Measurements from ENCODE around the gene GLB1L2. TPM values are rescaled to one million over a fixed set of nuclear protein-coding genes. Genes with fewer than 3 reads are reported as not detected.

Gene GLB1L2
- total and polyA plus RNA-seq, 3 experiments from 2014 or later, result 0.70 to 9.5 (median 8.6) TPM

DNA sequence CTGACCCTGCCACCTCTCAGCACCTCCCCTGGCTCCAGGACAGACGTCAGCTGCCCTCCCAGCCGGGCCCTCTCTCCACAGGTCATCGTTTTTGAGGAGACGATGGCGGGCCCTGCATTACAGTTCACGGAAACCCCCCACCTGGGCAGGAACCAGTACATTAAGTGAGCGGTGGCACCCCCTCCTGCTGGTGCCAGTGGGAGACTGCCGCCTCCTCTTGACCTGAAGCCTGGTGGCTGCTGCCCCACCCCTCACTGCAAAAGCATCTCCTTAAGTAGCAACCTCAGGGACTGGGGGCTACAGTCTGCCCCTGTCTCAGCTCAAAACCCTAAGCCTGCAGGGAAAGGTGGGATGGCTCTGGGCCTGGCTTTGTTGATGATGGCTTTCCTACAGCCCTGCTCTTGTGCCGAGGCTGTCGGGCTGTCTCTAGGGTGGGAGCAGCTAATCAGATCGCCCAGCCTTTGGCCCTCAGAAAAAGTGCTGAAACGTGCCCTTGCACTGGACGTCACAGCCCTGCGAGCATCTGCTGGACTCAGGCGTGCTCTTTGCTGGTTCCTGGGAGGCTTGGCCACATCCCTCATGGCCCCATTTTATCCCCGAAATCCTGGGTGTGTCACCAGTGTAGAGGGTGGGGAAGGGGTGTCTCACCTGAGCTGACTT, 43.2 kb downstream of the GLB1L2 start:
- ChIA-PET POLR2A (no interaction called here), CTCF (no interaction called here)
- Histone ChIP-seq H3K4me3 (ENCODE audit: low read length) (no peak overlapping the region), H3K36me3 (ENCODE audit: insufficient read depth, low read length) (no peaks in the 10 kb centered on the region), H3K9me3 (ENCODE audit: low read length) (no peaks in the 10 kb centered on the region), H3K27me3 (ENCODE audit: insufficient read depth, low read length, poor library complexity, severe bottlenecking) (no peaks in the 10 kb centered on the region), H3K27ac (ENCODE audit: low read depth, low read length) (no peak overlapping the region), H3K4me1 (ENCODE audit: insufficient read depth, low read length) (no peaks in the 10 kb centered on the region)
- H3K9me3 Mint-ChIP-seq, result no peaks in the 10 kb centered on the region
- peaks cover 0 to 7% of the 10 kb centered on the region in 2 donors for H3K27me3 Mint-ChIP-seq
- no peak overlapping the region for H3K4me3 Mint-ChIP-seq
- H3K27ac Mint-ChIP-seq, result no peak overlapping the region
- H3K4me1 Mint-ChIP-seq, result no peaks in the 10 kb centered on the region
- H3K36me3 Mint-ChIP-seq, result no peaks in the 10 kb centered on the region
- no peak for DNase-seq

DNA sequence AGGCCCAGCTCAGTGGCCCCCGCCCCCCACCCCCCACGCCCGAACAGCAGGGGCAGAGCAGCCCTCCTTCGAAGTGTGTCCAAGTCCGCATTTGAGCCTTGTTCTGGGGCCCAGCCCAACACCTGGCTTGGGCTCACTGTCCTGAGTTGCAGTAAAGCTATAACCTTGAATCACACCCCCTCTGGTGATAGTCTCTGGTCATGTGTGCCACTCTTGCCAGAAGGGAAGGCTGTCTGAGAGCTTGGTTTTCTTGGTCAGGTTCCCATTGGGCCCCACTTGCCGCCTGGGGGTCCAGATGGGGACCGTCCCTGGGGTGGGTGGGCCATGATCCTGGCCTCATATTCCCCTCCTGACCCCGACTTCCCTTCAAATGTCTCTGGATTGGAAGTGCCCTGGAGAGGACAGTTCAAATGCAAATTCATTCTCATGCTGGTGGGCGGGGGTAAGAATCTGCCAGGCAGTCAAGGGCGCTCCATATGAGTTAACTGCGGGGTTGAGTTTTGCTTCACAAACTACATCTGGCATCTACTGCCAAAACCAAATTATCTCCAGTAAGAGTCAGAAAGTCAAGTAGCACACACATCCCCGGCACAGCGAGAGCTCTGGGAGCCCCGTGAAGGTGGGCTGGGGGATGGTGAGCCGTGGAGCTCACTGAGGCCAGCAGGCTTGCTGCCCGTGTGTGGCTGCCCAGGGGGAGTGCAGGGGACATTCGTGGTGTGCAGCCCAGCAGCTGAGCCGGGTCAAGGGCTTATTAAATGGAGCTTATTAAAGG, 44.5 kb downstream of the GLB1L2 start:
- Histone ChIP-seq H3K9me3 (ENCODE audit: low read length) (no peaks in the 10 kb centered on the region), H3K27me3 (ENCODE audit: insufficient read depth, low read length, poor library complexity, severe bottlenecking) (no peaks in the 10 kb centered on the region), H3K27ac (ENCODE audit: low read depth, low read length) (no peak overlapping the region), H3K4me1 (ENCODE audit: insufficient read depth, low read length) (no peaks in the 10 kb centered on the region), H3K36me3 (ENCODE audit: insufficient read depth, low read length) (no peaks in the 10 kb centered on the region), H3K4me3 (ENCODE audit: low read length) (no peak overlapping the region)
- H3K27me3 Mint-ChIP-seq, result peaks cover 6 to 7% of the 10 kb centered on the region in 2 donors
- no peak overlapping the region for H3K27ac Mint-ChIP-seq
- H3K9me3 Mint-ChIP-seq, result no peaks in the 10 kb centered on the region
- H3K4me1 Mint-ChIP-seq, result no peaks in the 10 kb centered on the region
- no peaks in the 10 kb centered on the region for H3K36me3 Mint-ChIP-seq
- H3K4me3 Mint-ChIP-seq, result no peak overlapping the region
- ChIA-PET POLR2A (no interaction called here), CTCF (no interaction called here)
- DNase-seq, result peak in 1 of 5 donors; percentile 39

DNA sequence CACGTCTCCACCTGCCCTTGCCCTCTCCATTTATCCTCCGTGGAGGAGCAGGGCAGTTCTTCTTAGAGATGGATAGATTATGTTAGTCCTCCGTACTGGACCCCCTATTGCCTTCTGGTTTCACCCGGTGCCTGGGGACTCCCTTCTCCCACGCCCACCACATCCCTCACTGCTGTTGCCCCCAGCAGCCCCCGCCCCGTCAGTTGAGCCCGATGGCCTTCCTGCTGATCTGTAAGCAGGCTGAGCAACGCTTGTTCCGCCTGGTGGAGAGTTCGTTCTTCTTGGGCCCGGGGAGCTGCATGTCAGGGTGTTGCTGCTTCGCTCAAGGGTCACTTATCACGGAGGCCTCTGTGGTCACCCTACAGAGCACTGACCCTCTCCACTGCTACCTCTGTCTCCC, 46.1 kb downstream of the GLB1L2 start:
- DNase-seq, result no peak
- no peaks in the 10 kb centered on the region for H3K36me3 Mint-ChIP-seq
- no peaks in the 10 kb centered on the region for H3K4me1 Mint-ChIP-seq
- Histone ChIP-seq H3K4me3 (ENCODE audit: low read length) (no peak overlapping the region), H3K36me3 (ENCODE audit: insufficient read depth, low read length) (no peaks in the 10 kb centered on the region), H3K27ac (ENCODE audit: low read depth, low read length) (no peak overlapping the region), H3K27me3 (ENCODE audit: insufficient read depth, low read length, poor library complexity, severe bottlenecking) (no peaks in the 10 kb centered on the region), H3K9me3 (ENCODE audit: low read length) (no peaks in the 10 kb centered on the region), H3K4me1 (ENCODE audit: insufficient read depth, low read length) (no peaks in the 10 kb centered on the region)
- H3K27ac Mint-ChIP-seq, result peak overlapping the region in 1 of 8 donors; percentile 48
- CTCF ChIA-PET, result no interaction called here
- POLR2A ChIA-PET, result no interaction called here
- no peaks in the 10 kb centered on the region for H3K9me3 Mint-ChIP-seq
- peaks cover 7 to 12% of the 10 kb centered on the region in 2 donors for H3K27me3 Mint-ChIP-seq
- H3K4me3 Mint-ChIP-seq, result no peak overlapping the region

DNA sequence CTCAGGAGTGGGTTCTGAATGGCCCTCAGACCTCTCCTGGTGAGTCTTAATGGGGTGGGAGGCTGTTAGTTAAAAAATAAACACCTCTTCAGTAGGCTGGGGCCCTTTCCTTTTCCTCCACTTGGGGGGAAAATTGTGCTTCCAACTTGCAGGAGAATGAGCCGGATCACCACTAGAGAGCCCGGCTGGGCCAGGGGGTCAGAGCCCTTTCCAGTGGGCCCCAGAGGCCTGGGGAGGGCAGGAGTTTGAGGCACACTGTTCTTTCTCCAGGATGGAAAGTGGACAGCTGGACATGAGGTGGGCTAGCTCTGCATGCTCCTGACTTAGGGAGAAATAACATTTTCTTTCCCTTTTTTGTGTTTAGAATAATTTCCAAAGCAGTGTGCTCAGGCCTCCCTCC, 47.5 kb downstream of the GLB1L2 start:
- no peaks in the 10 kb centered on the region for H3K4me1 Mint-ChIP-seq
- no peaks in the 10 kb centered on the region for H3K9me3 ChIP-seq (ENCODE audit: low read length)
- no peak for DNase-seq
- H3K27ac ChIP-seq (ENCODE audit: low read depth, low read length), result no peak overlapping the region
- no peaks in the 10 kb centered on the region for H3K36me3 ChIP-seq (ENCODE audit: insufficient read depth, low read length)
- CTCF ChIA-PET, result no interaction called here
- no peaks in the 10 kb centered on the region for H3K27me3 ChIP-seq (ENCODE audit: insufficient read depth, low read length, poor library complexity, severe bottlenecking)
- H3K4me3 Mint-ChIP-seq, result no peak overlapping the region
- no peaks in the 10 kb centered on the region for H3K9me3 Mint-ChIP-seq
- POLR2A ChIA-PET, result no interaction called here
- no peak overlapping the region for H3K4me3 ChIP-seq (ENCODE audit: low read length)
- H3K27ac Mint-ChIP-seq, result peak overlapping the region in 1 of 8 donors; percentile 86
- no peaks in the 10 kb centered on the region for H3K4me1 ChIP-seq (ENCODE audit: insufficient read depth, low read length)
- H3K36me3 Mint-ChIP-seq, result peaks cover 0 to 2% (median 0%) of the 10 kb centered on the region in 3 donors
- H3K27me3 Mint-ChIP-seq, result peaks cover 12 to 14% of the 10 kb centered on the region in 2 donors

GRCh38 chr11:134380229-134380628, 48.4 kb downstream of the GLB1L2 start:
- CTCF ChIA-PET, result no interaction called here
- H3K4me1 ChIP-seq (ENCODE audit: insufficient read depth, low read length), result no peaks in the 10 kb centered on the region
- H3K36me3 ChIP-seq (ENCODE audit: insufficient read depth, low read length), result no peaks in the 10 kb centered on the region
- no peaks in the 10 kb centered on the region for H3K9me3 ChIP-seq (ENCODE audit: low read length)
- no peak overlapping the region for H3K4me3 Mint-ChIP-seq
- peaks cover under 1 to 4% (median 2%) of the 10 kb centered on the region in 3 donors for H3K4me1 Mint-ChIP-seq
- no peak overlapping the region for H3K27ac Mint-ChIP-seq
- H3K27me3 ChIP-seq (ENCODE audit: insufficient read depth, low read length, poor library complexity, severe bottlenecking), result no peaks in the 10 kb centered on the region
- H3K36me3 Mint-ChIP-seq, result peaks cover 0 to 2% (median 0%) of the 10 kb centered on the region in 3 donors
- H3K4me3 ChIP-seq (ENCODE audit: low read length), result no peak overlapping the region
- no peaks in the 10 kb centered on the region for H3K9me3 Mint-ChIP-seq
- DNase-seq, result no peak
- H3K27ac ChIP-seq (ENCODE audit: low read depth, low read length), result no peak overlapping the region
- peaks cover 12 to 24% of the 10 kb centered on the region in 2 donors for H3K27me3 Mint-ChIP-seq
- POLR2A ChIA-PET, result no interaction called here

DNA sequence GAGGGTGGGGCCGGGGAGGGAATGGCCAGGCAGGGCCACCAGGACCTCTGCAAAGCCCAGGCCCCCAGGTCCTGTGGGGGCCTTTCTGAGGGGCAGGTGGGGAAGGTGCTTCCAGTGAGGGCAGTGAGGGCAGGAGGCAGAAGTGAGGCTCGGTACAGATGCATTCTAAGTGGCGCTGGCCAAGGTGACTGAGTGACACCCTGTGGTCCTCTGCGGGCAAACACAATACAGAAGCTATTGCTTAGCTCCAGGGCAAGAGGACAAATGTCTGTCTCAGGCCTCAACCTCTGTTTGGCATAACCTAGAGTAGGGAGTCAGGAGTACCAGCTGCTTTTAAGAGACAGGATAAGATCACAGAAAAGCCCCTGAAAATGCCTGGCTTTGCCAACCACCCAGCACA, 49.0 kb downstream of the GLB1L2 start:
- DNase-seq, result no peak
- no peaks in the 10 kb centered on the region for H3K9me3 ChIP-seq (ENCODE audit: low read length)
- POLR2A ChIA-PET, result no interaction called here
- no peaks in the 10 kb centered on the region for H3K36me3 ChIP-seq (ENCODE audit: insufficient read depth, low read length)
- H3K27me3 ChIP-seq (ENCODE audit: insufficient read depth, low read length, poor library complexity, severe bottlenecking), result no peaks in the 10 kb centered on the region
- Mint-ChIP-seq H3K27me3 (peaks cover 12 to 28% of the 10 kb centered on the region in 2 donors), H3K36me3 (peaks cover 0 to 2% (median 0%) of the 10 kb centered on the region in 3 donors), H3K9me3 (no peaks in the 10 kb centered on the region), H3K27ac (no peak overlapping the region), H3K4me1 (peaks cover 5 to 8% (median 7%) of the 10 kb centered on the region in 3 donors), H3K4me3 (no peak overlapping the region)
- no peak overlapping the region for H3K27ac ChIP-seq (ENCODE audit: low read depth, low read length)
- peaks cover 2% of the 10 kb centered on the region for H3K4me1 ChIP-seq (ENCODE audit: insufficient read depth, low read length)
- CTCF ChIA-PET, result no interaction called here
- no peak overlapping the region for H3K4me3 ChIP-seq (ENCODE audit: low read length)

GRCh38 chr11:134382257-134382656, 50.5 kb downstream of the GLB1L2 start:
- Histone ChIP-seq H3K27me3 (ENCODE audit: insufficient read depth, low read length, poor library complexity, severe bottlenecking) (peaks cover 3% of the 10 kb centered on the region), H3K36me3 (ENCODE audit: insufficient read depth, low read length) (no peaks in the 10 kb centered on the region), H3K4me1 (ENCODE audit: insufficient read depth, low read length) (peaks cover 17% of the 10 kb centered on the region), H3K27ac (ENCODE audit: low read depth, low read length) (no peak overlapping the region), H3K9me3 (ENCODE audit: low read length) (no peaks in the 10 kb centered on the region), H3K4me3 (ENCODE audit: low read length) (no peak overlapping the region)
- no peaks in the 10 kb centered on the region for H3K9me3 Mint-ChIP-seq
- CTCF ChIA-PET, result no interaction called here
- POLR2A ChIA-PET, result no interaction called here
- H3K27ac Mint-ChIP-seq, result no peak overlapping the region
- no peak for DNase-seq
- peaks cover 19 to 23% (median 22%) of the 10 kb centered on the region in 3 donors for H3K4me1 Mint-ChIP-seq
- peaks cover 17 to 36% of the 10 kb centered on the region in 2 donors for H3K27me3 Mint-ChIP-seq
- H3K36me3 Mint-ChIP-seq, result peaks cover 0 to 2% (median 0%) of the 10 kb centered on the region in 3 donors
- H3K4me3 Mint-ChIP-seq, result no peak overlapping the region

DNA sequence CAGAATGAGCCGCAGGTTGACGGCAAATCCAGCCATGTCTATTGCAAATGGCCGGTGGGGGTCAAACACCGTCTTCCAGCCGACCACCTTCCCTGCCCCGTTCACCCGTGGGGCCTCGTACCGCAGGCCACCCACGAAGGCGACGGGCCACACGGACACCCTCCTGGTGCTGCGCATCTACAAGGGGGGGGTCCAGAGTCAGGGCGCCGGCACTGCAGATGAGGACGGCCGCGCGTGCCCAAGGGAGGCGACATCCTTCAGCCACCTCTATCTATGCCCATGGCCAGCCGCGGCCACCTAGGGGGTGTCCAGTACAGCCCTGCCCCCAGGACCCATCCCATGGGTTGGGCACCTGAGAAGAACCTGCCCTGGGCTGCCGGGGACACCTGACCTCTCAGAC, 51.0 kb downstream of the GLB1L2 start:
- ChIA-PET CTCF (no interaction called here), POLR2A (no interaction called here)
- H3K36me3 ChIP-seq (ENCODE audit: insufficient read depth, low read length), result no peaks in the 10 kb centered on the region
- Mint-ChIP-seq H3K27ac (no peak overlapping the region), H3K27me3 (peaks cover 17 to 36% of the 10 kb centered on the region in 2 donors), H3K36me3 (peaks cover 0 to 2% (median 0%) of the 10 kb centered on the region in 3 donors), H3K4me1 (peaks cover 22 to 28% (median 27%) of the 10 kb centered on the region in 3 donors), H3K9me3 (no peaks in the 10 kb centered on the region), H3K4me3 (no peak overlapping the region)
- H3K4me1 ChIP-seq (ENCODE audit: insufficient read depth, low read length), result peaks cover 23% of the 10 kb centered on the region
- no peak overlapping the region for H3K27ac ChIP-seq (ENCODE audit: low read depth, low read length)
- no peak overlapping the region for H3K4me3 ChIP-seq (ENCODE audit: low read length)
- no peaks in the 10 kb centered on the region for H3K9me3 ChIP-seq (ENCODE audit: low read length)
- peaks cover 3% of the 10 kb centered on the region for H3K27me3 ChIP-seq (ENCODE audit: insufficient read depth, low read length, poor library complexity, severe bottlenecking)
- no peak for DNase-seq

Data from CD8-positive, alpha-beta memory T cell (primary cell).